GM12873 (cell line): ENCODE measurements around the gene MAML2.

ENCODE experiments used
- CTCF ChIP-seq: IDR thresholded peaks from 2 replicates; pipeline ENCODE4 v1.5.1; 2012; ENCODE audit warnings: low read depth, mild to moderate bottlenecking, moderate library complexity, low read length, control low read depth; ENCODE audit not compliant: insufficient read depth; ENCODE audit errors: missing control alignments

Gene MAML2

DNA sequence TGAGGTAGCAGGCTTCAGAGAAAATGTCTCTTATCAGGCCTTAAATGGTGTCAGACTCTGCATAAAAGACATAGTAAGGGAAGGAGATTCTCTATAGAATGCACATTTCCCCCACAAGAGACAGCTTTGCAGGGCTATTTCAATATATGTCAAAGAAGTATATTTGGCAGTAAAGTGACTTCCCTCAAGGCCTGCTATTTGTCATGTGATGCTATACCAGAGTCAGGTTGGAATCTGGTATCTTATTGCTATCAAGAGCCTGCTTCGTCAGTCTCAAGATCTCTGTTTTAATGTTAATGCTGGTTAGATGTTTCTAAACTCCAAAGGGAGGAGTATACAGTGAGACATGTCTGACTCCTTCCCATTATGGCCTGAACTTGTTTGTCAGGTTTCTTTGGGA is 378.7 kb downstream of the MAML2 start:
- TF ChIP-seq CTCF: no peak

- TF ChIP-seq CTCF: no peak
Measured at GRCh38 chr11:95961758-95962157, 381.2 kb downstream of the MAML2 start.

DNA sequence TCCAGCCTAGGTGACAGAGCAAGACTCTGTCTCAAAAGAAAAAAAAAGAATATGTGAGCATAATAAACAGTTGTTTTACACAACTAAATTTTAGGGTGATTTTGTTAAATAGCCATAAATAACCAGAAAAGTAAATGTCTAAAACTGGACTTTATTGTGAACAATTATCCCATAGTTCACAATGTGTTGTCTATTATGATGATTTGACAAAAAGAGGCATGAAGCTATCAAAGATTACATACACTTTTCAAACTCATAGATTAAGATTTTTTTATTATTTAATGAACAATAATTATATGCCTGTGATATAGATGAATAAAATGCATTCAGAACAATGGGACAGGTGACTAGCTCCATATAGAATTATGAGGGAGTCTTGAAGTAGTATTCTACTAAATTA is 392.1 kb downstream of the MAML2 start:
- no peak for TF ChIP-seq CTCF

DNA sequence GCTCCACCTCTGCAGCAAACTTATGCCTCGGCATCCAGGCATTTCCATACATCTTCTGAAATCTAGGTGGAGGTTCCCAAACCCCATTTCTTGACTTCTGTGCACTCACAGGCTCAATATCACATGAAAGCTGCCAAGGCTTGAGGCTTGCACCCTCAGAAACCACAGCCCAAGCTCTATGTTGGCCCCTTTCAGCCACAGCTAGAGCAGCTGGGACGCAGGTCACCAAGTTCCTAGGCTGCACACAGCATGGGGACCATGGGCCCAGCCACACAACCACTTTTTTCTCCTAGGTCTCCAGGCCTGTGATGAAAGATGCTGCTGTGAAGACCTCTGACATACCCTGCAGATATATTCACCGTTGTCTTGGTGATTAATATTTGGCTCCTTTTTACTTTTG is 394.4 kb downstream of the MAML2 start:
- TF ChIP-seq CTCF: no peak

- TF ChIP-seq CTCF: no peak
Measured at GRCh38 chr11:95944623-95945022, 398.4 kb downstream of the MAML2 start.

DNA sequence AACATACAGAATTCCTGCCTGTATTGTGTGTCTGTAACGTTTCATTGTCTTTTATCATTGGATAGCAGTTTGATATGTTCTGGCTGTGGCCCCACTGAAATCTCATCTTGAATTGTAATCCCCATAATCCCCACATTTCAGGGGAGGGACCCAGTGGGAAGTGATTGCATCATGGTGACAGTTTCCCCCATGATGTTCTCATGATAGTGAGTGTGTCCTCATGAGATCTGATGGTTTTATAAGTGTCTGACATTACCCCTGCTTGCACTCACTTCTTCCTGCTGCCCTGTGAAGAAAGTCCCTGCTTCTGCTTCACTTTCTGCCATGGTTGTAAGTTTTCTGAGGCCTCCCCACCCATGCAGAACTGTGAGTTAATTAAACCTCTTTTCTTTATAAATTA is 399.4 kb downstream of the MAML2 start:
- TF ChIP-seq CTCF: no peak

GRCh38 chr11:95939091-95939490 is 403.9 kb downstream of the MAML2 start:
- no peak for TF ChIP-seq CTCF
